ENCODE measurements around the gene BNC2. TPM values are rescaled to one million over a fixed set of nuclear protein-coding genes. Genes with fewer than 3 reads are reported as not detected.

Gene BNC2
- total RNA-seq, 1 donor from 2014 or later = 38.0 TPM

- H3K27me3 Mint-ChIP-seq (ENCODE audit: low read depth, unreplicated experiment) = no peaks in the 10 kb centered on the region
- peaks cover 2% of the 10 kb centered on the region for H3K36me3 Mint-ChIP-seq (ENCODE audit: low read depth, unreplicated experiment)
- Histone ChIP-seq H3K79me2 (ENCODE audit: insufficient read depth, low read length) (no peaks in the 10 kb centered on the region), H4K20me1 (ENCODE audit: insufficient read depth, low read length) (peaks cover 13% of the 10 kb centered on the region), H3K9me3 (ENCODE audit: insufficient read depth, low read depth, low read length) (no peaks in the 10 kb centered on the region), H3K4me2 (ENCODE audit: low read length) (no peak overlapping the region), H3K27me3 (ENCODE audit: insufficient read depth, low read length) (no peaks in the 10 kb centered on the region), H3K4me3 (ENCODE audit: insufficient read depth, low read depth, low read length) (no peak overlapping the region), H3K27ac (ENCODE audit: low read depth, low read length) (no peak overlapping the region), H3K4me1 (ENCODE audit: insufficient read depth, low read length) (no peaks in the 10 kb centered on the region), H3K36me3 (ENCODE audit: insufficient read depth, low read length) (no peaks in the 10 kb centered on the region), H3K9ac (ENCODE audit: low read length) (no peak overlapping the region), H2AFZ (ENCODE audit: low read depth, low read length) (no peak overlapping the region)
- no peaks in the 10 kb centered on the region for H3K9me3 Mint-ChIP-seq (ENCODE audit: unreplicated experiment)
- H3K27ac Mint-ChIP-seq (ENCODE audit: unreplicated experiment) = no peak overlapping the region
- peaks cover 5% of the 10 kb centered on the region for H3K4me1 Mint-ChIP-seq (ENCODE audit: low read depth, unreplicated experiment)
- H3K4me3 Mint-ChIP-seq (ENCODE audit: unreplicated experiment) = no peak overlapping the region
- TF ChIP-seq EZH2 (IDR thresholded peaks at IDR 0.05; ENCODE audit: insufficient read depth, low read length) (no peak), CTCF (IDR thresholded peaks at IDR 0.05; ENCODE audit: insufficient read depth, low read depth, low read length) (no peak)
- FAIRE-seq = no peak
- no peak for DNase-seq (ENCODE audit: low read depth)
These were observed 106.5 kb downstream of the BNC2 start for GRCh38 chr9:16763946-16764345.

- peaks cover 6% of the 10 kb centered on the region for H3K4me1 Mint-ChIP-seq (ENCODE audit: low read depth, unreplicated experiment)
- DNase-seq (ENCODE audit: low read depth) (no peak), FAIRE-seq (no peak)
- TF ChIP-seq EZH2 (IDR thresholded peaks at IDR 0.05; ENCODE audit: insufficient read depth, low read length) (no peak), CTCF (IDR thresholded peaks at IDR 0.05; ENCODE audit: insufficient read depth, low read depth, low read length) (no peak)
- Histone ChIP-seq H3K36me3 (ENCODE audit: insufficient read depth, low read length) (no peaks in the 10 kb centered on the region), H4K20me1 (ENCODE audit: insufficient read depth, low read length) (peaks cover 19% of the 10 kb centered on the region), H3K27me3 (ENCODE audit: insufficient read depth, low read length) (no peaks in the 10 kb centered on the region), H3K4me2 (ENCODE audit: low read length) (no peak overlapping the region), H3K79me2 (ENCODE audit: insufficient read depth, low read length) (peaks cover under 1% of the 10 kb centered on the region), H3K27ac (ENCODE audit: low read depth, low read length) (no peak overlapping the region), H3K9ac (ENCODE audit: low read length) (no peak overlapping the region), H3K4me3 (ENCODE audit: insufficient read depth, low read depth, low read length) (no peak overlapping the region), H2AFZ (ENCODE audit: low read depth, low read length) (no peak overlapping the region), H3K9me3 (ENCODE audit: insufficient read depth, low read depth, low read length) (no peaks in the 10 kb centered on the region), H3K4me1 (ENCODE audit: insufficient read depth, low read length) (no peaks in the 10 kb centered on the region)
- no peak overlapping the region for H3K27ac Mint-ChIP-seq (ENCODE audit: unreplicated experiment)
- peaks cover 2% of the 10 kb centered on the region for H3K9me3 Mint-ChIP-seq (ENCODE audit: unreplicated experiment)
- no peaks in the 10 kb centered on the region for H3K36me3 Mint-ChIP-seq (ENCODE audit: low read depth, unreplicated experiment)
- no peak overlapping the region for H3K4me3 Mint-ChIP-seq (ENCODE audit: unreplicated experiment)
- peaks cover 1% of the 10 kb centered on the region for H3K27me3 Mint-ChIP-seq (ENCODE audit: low read depth, unreplicated experiment)
These were observed 114.9 kb downstream of the BNC2 start for GRCh38 chr9:16755467-16756160.

GRCh38 chr9:16754662-16755061 lies 115.8 kb downstream of the BNC2 start:
- DNase-seq (ENCODE audit: low read depth) (no peak), FAIRE-seq (no peak)
- Histone ChIP-seq H3K9me3 (ENCODE audit: insufficient read depth, low read depth, low read length) (no peaks in the 10 kb centered on the region), H2AFZ (ENCODE audit: low read depth, low read length) (no peak overlapping the region), H3K9ac (ENCODE audit: low read length) (no peak overlapping the region), H3K27me3 (ENCODE audit: insufficient read depth, low read length) (no peaks in the 10 kb centered on the region), H3K4me2 (ENCODE audit: low read length) (no peak overlapping the region), H3K4me3 (ENCODE audit: insufficient read depth, low read depth, low read length) (no peak overlapping the region), H3K79me2 (ENCODE audit: insufficient read depth, low read length) (peaks cover 7% of the 10 kb centered on the region), H4K20me1 (ENCODE audit: insufficient read depth, low read length) (peaks cover 17% of the 10 kb centered on the region), H3K36me3 (ENCODE audit: insufficient read depth, low read length) (no peaks in the 10 kb centered on the region), H3K4me1 (ENCODE audit: insufficient read depth, low read length) (no peaks in the 10 kb centered on the region), H3K27ac (ENCODE audit: low read depth, low read length) (no peak overlapping the region)
- Mint-ChIP-seq H3K27ac (ENCODE audit: unreplicated experiment) (no peak overlapping the region), H3K4me3 (ENCODE audit: unreplicated experiment) (no peak overlapping the region), H3K27me3 (ENCODE audit: low read depth, unreplicated experiment) (peaks cover 1% of the 10 kb centered on the region), H3K36me3 (ENCODE audit: low read depth, unreplicated experiment) (no peaks in the 10 kb centered on the region), H3K9me3 (ENCODE audit: unreplicated experiment) (peaks cover 2% of the 10 kb centered on the region), H3K4me1 (ENCODE audit: low read depth, unreplicated experiment) (peaks cover 6% of the 10 kb centered on the region)
- TF ChIP-seq CTCF (IDR thresholded peaks at IDR 0.05; ENCODE audit: insufficient read depth, low read depth, low read length) (no peak), EZH2 (IDR thresholded peaks at IDR 0.05; ENCODE audit: insufficient read depth, low read length) (no peak)

All from astrocyte (in vitro differentiated cells and primary cell).